ENCODE results near the gene SOHLH1.

DNA sequence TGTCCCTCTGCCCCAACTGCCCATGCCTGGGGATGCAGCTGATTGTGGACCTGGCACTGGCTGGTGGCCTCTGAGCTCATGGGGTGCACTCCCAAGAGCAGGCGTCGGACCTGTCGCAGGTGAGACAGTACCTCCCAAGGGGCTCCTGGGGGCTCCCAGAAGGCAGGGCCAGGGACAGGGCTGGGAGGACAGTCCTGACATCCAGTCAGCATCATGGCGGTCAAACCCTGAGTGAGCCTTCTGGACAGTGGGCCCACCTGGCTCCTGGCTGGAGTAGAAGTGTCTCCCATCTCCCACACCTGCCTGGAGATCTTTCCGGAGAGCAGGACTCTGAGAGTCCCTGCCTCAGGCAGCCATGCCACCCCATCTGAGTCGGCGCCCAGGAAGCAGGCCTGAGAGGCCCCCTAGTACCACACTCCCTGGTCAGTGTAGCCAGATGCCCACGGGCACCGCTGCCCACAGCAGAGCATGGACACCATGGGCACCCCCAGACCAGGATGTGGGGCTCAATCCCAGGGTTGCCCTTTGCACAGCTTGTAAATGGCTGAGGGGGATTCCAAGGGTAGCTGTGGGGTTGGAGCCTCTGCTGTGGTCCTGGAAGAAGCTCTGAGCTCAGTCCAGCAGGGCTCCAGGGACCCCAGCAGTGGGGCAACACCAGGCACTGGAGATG is 29.5 kb downstream of the SOHLH1 start:
- TF ChIP-seq, protein P1, sequence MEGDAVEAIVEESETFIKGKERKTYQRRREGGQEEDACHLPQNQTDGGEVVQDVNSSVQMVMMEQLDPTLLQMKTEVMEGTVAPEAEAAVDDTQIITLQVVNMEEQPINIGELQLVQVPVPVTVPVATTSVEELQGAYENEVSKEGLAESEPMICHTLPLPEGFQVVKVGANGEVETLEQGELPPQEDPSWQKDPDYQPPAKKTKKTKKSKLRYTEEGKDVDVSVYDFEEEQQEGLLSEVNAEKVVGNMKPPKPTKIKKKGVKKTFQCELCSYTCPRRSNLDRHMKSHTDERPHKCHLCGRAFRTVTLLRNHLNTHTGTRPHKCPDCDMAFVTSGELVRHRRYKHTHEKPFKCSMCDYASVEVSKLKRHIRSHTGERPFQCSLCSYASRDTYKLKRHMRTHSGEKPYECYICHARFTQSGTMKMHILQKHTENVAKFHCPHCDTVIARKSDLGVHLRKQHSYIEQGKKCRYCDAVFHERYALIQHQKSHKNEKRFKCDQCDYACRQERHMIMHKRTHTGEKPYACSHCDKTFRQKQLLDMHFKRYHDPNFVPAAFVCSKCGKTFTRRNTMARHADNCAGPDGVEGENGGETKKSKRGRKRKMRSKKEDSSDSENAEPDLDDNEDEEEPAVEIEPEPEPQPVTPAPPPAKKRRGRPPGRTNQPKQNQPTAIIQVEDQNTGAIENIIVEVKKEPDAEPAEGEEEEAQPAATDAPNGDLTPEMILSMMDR (IDR thresholded peaks at IDR 0.05; ENCODE audit: borderline replicate concordance, extremely low read depth, low read length, poor library complexity, severe bottlenecking), result no peak
- TF ChIP-seq EZH2 (IDR thresholded peaks at IDR 0.05; ENCODE audit: borderline replicate concordance, low read depth, low read length, severe bottlenecking), result no peak

All from DND-41 (cell line).